Raji (cell line): ENCODE data around the gene USP50.

ENCODE experiments used
- POLR2A ChIP-seq: IDR thresholded peaks from 2 replicates; pipeline ENCODE4 v1.6.1; 2011; ENCODE audit warnings: low read depth, low read length, control low read depth; ENCODE audit not compliant: insufficient read depth

Gene USP50

GRCh38 chr15:50531163-50531562 is 15.3 kb downstream of the USP50 start:
- TF ChIP-seq POLR2A: no peak

GRCh38 chr15:50523851-50524251 is 22.6 kb downstream of the USP50 start:
- TF ChIP-seq POLR2A: no peak

GRCh38 chr15:50519740-50520425 is 26.6 kb downstream of the USP50 start:
- no peak for TF ChIP-seq POLR2A

- no peak for TF ChIP-seq POLR2A
Measured at GRCh38 chr15:50513001-50513400, 33.5 kb downstream of the USP50 start.

- no peak for TF ChIP-seq POLR2A
Measured at GRCh38 chr15:50506121-50506520, 40.3 kb downstream of the USP50 start.

GRCh38 chr15:50503144-50503543 is 43.3 kb downstream of the USP50 start:
- no peak for TF ChIP-seq POLR2A

GRCh38 chr15:50501815-50502214 is 44.7 kb downstream of the USP50 start:
- TF ChIP-seq POLR2A: no peak

- no peak for TF ChIP-seq POLR2A
Measured at GRCh38 chr15:50500352-50500751, 46.1 kb downstream of the USP50 start.

GRCh38 chr15:50496692-50497091 is 49.8 kb downstream of the USP50 start:
- TF ChIP-seq POLR2A: no peak

GRCh38 chr15:50493625-50494024 is 52.8 kb downstream of the USP50 start:
- TF ChIP-seq POLR2A: no peak

GRCh38 chr15:50487287-50487686 is 59.2 kb downstream of the USP50 start:
- no peak for TF ChIP-seq POLR2A

GRCh38 chr15:50485389-50485788 is 61.1 kb downstream of the USP50 start:
- no peak for TF ChIP-seq POLR2A

- no peak for TF ChIP-seq POLR2A
Measured at GRCh38 chr15:50484781-50485180, 61.7 kb downstream of the USP50 start.

- TF ChIP-seq POLR2A: no peak
Measured at GRCh38 chr15:50476143-50476542, 70.3 kb downstream of the USP50 start.

GRCh38 chr15:50471072-50471471 is 75.4 kb downstream of the USP50 start:
- no peak for TF ChIP-seq POLR2A

- TF ChIP-seq POLR2A: no peak
Measured at GRCh38 chr15:50463423-50464358, 82.8 kb downstream of the USP50 start.

GRCh38 chr15:50458348-50459112 is 87.9 kb downstream of the USP50 start:
- no peak for TF ChIP-seq POLR2A
